Keratinocyte (primary cell): ENCODE data around the gene BCL2L11. TPM values are rescaled to one million over a fixed set of nuclear protein-coding genes. Genes with fewer than 3 reads are reported as not detected.

Source experiments
- DNase-seq: peaks from one replicate; pipeline ENCODE4 v3.0.0-alpha.2; 2011; ENCODE audit warnings: low read depth, missing footprints, low spot score
- FAIRE-seq: peaks from 2 replicates; lab custom pipeline; 2011; peaks lifted over from hg19 to GRCh38; lab: Jason Lieb, UNC
- H2AFZ ChIP-seq: 2 replicates; pipeline ENCODE4 v1.6.0; 2012; ENCODE audit warnings: low read length, control low read depth, inconsistent platforms; ENCODE audit not compliant: control insufficient read depth
- H3K27ac ChIP-seq: 2 replicates; pipeline ENCODE4 v1.5.1; 2011; ENCODE audit warnings: low read length; ENCODE audit not compliant: control insufficient read depth, insufficient read depth
- H3K27me3 ChIP-seq: 3 replicates; pipeline ENCODE4 v1.6.0; 2011; ENCODE audit warnings: low read length; ENCODE audit not compliant: control insufficient read depth, insufficient read depth; ENCODE audit errors: extremely low read depth
- H3K36me3 ChIP-seq, 2 experiments: 2 replicates in 1 of 2; 3 replicates in 1 of 2; pipeline ENCODE4 v1.5.1; 2011; ENCODE audit warnings: low read length in 2 of 2, mild to moderate bottlenecking in 1 of 2; ENCODE audit not compliant: control insufficient read depth in 2 of 2, insufficient read depth in 2 of 2; ENCODE audit errors: extremely low read depth in 1 of 2
- H3K4me1 ChIP-seq: 3 replicates; pipeline ENCODE4 v1.5.1; 2011; ENCODE audit warnings: low read length; ENCODE audit not compliant: control insufficient read depth, insufficient read depth; ENCODE audit errors: extremely low read depth
- H3K4me2 ChIP-seq: 3 replicates; pipeline ENCODE4 v1.6.0; 2011; ENCODE audit warnings: low read depth, low read length; ENCODE audit not compliant: control insufficient read depth, insufficient read depth; ENCODE audit errors: extremely low read depth
- H3K4me3 ChIP-seq, 3 experiments: fragments of 200-600 bp in 1 of 3; sonication (generic) in 1 of 3; 2 replicates in 2 of 3; 3 replicates in 1 of 3; pipeline ENCODE4 v1.5.1; 2011 to 2016; ENCODE audit warnings: low read length in 3 of 3, mild to moderate bottlenecking in 3 of 3, control low read depth in 2 of 3, inconsistent platforms in 1 of 3, low read depth in 1 of 3, mixed read lengths in 1 of 3, mixed run types in 1 of 3, moderate library complexity in 1 of 3; ENCODE audit not compliant: control insufficient read depth in 2 of 3, insufficient read depth in 2 of 3; ENCODE audit errors: extremely low read depth in 1 of 3
- H3K79me2 ChIP-seq: 2 replicates; pipeline ENCODE4 v1.6.0; 2012; ENCODE audit warnings: low read length; ENCODE audit not compliant: control insufficient read depth, insufficient read depth
- H3K9ac ChIP-seq: 3 replicates; pipeline ENCODE4 v1.6.0; 2011; ENCODE audit warnings: low read length; ENCODE audit not compliant: control insufficient read depth, insufficient read depth; ENCODE audit errors: extremely low read depth
- H3K9me1 ChIP-seq: 3 replicates; pipeline ENCODE4 v1.6.0; 2011; ENCODE audit warnings: low read length; ENCODE audit not compliant: control insufficient read depth, insufficient read depth; ENCODE audit errors: extremely low read depth
- H3K9me3 ChIP-seq: 2 replicates; pipeline ENCODE4 v1.5.1; 2012; ENCODE audit warnings: low read depth, low read length; ENCODE audit not compliant: control insufficient read depth
- H4K20me1 ChIP-seq: 3 replicates; pipeline ENCODE4 v1.6.0; 2011; ENCODE audit warnings: low read length; ENCODE audit not compliant: control insufficient read depth, insufficient read depth; ENCODE audit errors: extremely low read depth
- CTCF ChIP-seq, 3 experiments: IDR thresholded peaks in 1 of 3; conservative IDR thresholded peaks in 1 of 3; optimal IDR thresholded peaks in 1 of 3; 2 replicates in 2 of 3; 3 replicates in 1 of 3; pipeline versions ENCODE3 to v1.5.1; 2011; ENCODE audit warnings: low read length in 3 of 3, mild to moderate bottlenecking in 3 of 3, moderate library complexity in 2 of 3, control low read depth in 1 of 3, inconsistent platforms in 1 of 3; ENCODE audit not compliant: insufficient read depth in 2 of 3; ENCODE audit errors: extremely low read depth in 1 of 3
- EZH2 ChIP-seq: IDR thresholded peaks from one replicate; pipeline ENCODE4 v1.6.1; 2012; ENCODE audit warnings: inconsistent platforms, mild to moderate bottlenecking, low read length, moderate library complexity
- dilution Hi-C: fragments of 300-500 bp; cut with MboI; formaldehyde crosslinking; loops from one replicate; pipeline ENCODE4 v1.7.0; 2020; ENCODE audit warnings: low sequenced_read_pairs; ENCODE audit not compliant: extremely low pct_ligation_motif_present
- polyA plus RNA-seq, 5 experiments: library from polyadenylated mRNA; depleted of rRNA in 3 of 5; stranded (reverse) in 3 of 5; stranded (forward) in 1 of 5; unstranded in 1 of 5; fragments of >200 nt; gene quantifications; 1 replicate in 1 of 5; 2 replicates in 3 of 5; 3 replicates in 1 of 5; pipeline versions ENCODE4 v1.2.1 to v1.2.3, GENCODE V29; 2011 to 2012; ENCODE audit warnings: missing spikeins in 2 of 5, low read depth in 1 of 5, low replicate concordance in 1 of 5

Gene BCL2L11
- polyA plus RNA-seq, 1 donor (not counting 4 experiments of a cell fraction or from before 2014, with no cell fraction given) = 1.9 TPM

- no peak for FAIRE-seq
- dilution Hi-C loops = no loop called here
- H3K36me3 ChIP-seq = no peaks in the 10 kb centered on the region
Observed at GRCh38 chr2:111190816-111191540, 70.3 kb downstream of the BCL2L11 start.

GRCh38 chr2:111191877-111192276 lies 71.2 kb downstream of the BCL2L11 start:
- dilution Hi-C loops = no loop called here

More at GRCh38 chr2:111190816-111191540, 70.3 kb downstream of the BCL2L11 start:
- Histone ChIP-seq H3K4me1 (no peaks in the 10 kb centered on the region), H3K9ac (no peak overlapping the region), H3K9me3 (no peaks in the 10 kb centered on the region), H3K27me3 (peaks cover 17% of the 10 kb centered on the region), H3K9me1 (peaks cover 2% of the 10 kb centered on the region), H3K4me2 (no peak overlapping the region), H3K27ac (no peak overlapping the region), H3K79me2 (no peaks in the 10 kb centered on the region), H2AFZ (no peak overlapping the region), H3K4me3 (no peak overlapping the region), H4K20me1 (no peaks in the 10 kb centered on the region)
- DNase-seq = no peak
- TF ChIP-seq CTCF (optimal IDR thresholded peaks at IDR 0.05 in 1 of 3, IDR thresholded peaks at IDR 0.05 in 1 of 3, conservative IDR thresholded peaks at IDR 0.05 in 1 of 3; ENCODE audit: extremely low read depth in 1 of 3, insufficient read depth in 2 of 3, low read length in 3 of 3) (no peak), EZH2 (no peak)

More at GRCh38 chr2:111191877-111192276, 71.2 kb downstream of the BCL2L11 start:
- Histone ChIP-seq H3K4me3 (no peak overlapping the region), H3K27ac (no peak overlapping the region), H3K36me3 (no peaks in the 10 kb centered on the region), H3K27me3 (peaks cover 12% of the 10 kb centered on the region), H3K79me2 (no peaks in the 10 kb centered on the region), H2AFZ (no peak overlapping the region), H3K9me1 (peaks cover 2% of the 10 kb centered on the region), H3K4me2 (no peak overlapping the region), H3K9ac (no peak overlapping the region), H3K4me1 (no peaks in the 10 kb centered on the region), H4K20me1 (no peaks in the 10 kb centered on the region), H3K9me3 (no peaks in the 10 kb centered on the region)
- FAIRE-seq (no peak), DNase-seq (no peak)
- TF ChIP-seq CTCF (optimal IDR thresholded peaks at IDR 0.05 in 1 of 3, IDR thresholded peaks at IDR 0.05 in 1 of 3, conservative IDR thresholded peaks at IDR 0.05 in 1 of 3; ENCODE audit: extremely low read depth in 1 of 3, insufficient read depth in 2 of 3, low read length in 3 of 3) = no peak
- no peak for TF ChIP-seq EZH2
